Stomach (tissue), 4 donors: ENCODE measurements around the gene TAPBPL.

Experiments used
- POLR2A ChIP-seq, 4 donors: fragments of 450-650 bp; IDR thresholded peaks; one replicate each; pipeline ENCODE4 v1.6.1; 2016; ENCODE audit warnings: antibody characterized with exemption in 4 of 4, control low read depth in 2 of 4, mild to moderate bottlenecking in 1 of 4, moderate library complexity in 1 of 4
- POLR2AphosphoS5 ChIP-seq, 3 donors: sonication (generic); formaldehyde crosslinking; IDR thresholded peaks; one replicate each; pipeline ENCODE4 v1.6.1; 2016; ENCODE audit warnings: antibody characterized with exemption in 3 of 3
- TF ChIP-seq, protein P1 (sequence below), 7 experiments: fragments of 450-650 bp in 4 of 7; fragments of 200-600 bp in 3 of 7; sonication (generic) in 3 of 7; IDR thresholded peaks; one replicate each; pipeline ENCODE4 v1.5.1; 2016 to 2019; ENCODE audit warnings: antibody characterized with exemption in 7 of 7, control low read depth in 2 of 7, mild to moderate bottlenecking in 1 of 7

GRCh38 chr12:6471989-6472360 is 20.1 kb downstream of the TAPBPL start:
- TF ChIP-seq, protein P1, sequence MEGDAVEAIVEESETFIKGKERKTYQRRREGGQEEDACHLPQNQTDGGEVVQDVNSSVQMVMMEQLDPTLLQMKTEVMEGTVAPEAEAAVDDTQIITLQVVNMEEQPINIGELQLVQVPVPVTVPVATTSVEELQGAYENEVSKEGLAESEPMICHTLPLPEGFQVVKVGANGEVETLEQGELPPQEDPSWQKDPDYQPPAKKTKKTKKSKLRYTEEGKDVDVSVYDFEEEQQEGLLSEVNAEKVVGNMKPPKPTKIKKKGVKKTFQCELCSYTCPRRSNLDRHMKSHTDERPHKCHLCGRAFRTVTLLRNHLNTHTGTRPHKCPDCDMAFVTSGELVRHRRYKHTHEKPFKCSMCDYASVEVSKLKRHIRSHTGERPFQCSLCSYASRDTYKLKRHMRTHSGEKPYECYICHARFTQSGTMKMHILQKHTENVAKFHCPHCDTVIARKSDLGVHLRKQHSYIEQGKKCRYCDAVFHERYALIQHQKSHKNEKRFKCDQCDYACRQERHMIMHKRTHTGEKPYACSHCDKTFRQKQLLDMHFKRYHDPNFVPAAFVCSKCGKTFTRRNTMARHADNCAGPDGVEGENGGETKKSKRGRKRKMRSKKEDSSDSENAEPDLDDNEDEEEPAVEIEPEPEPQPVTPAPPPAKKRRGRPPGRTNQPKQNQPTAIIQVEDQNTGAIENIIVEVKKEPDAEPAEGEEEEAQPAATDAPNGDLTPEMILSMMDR (IDR thresholded peaks at IDR 0.05), result no peak
- TF ChIP-seq POLR2AphosphoS5 (IDR thresholded peaks at IDR 0.05) (no peak), POLR2A (IDR thresholded peaks at IDR 0.05) (no peak)
